HL-60 (cell line): ENCODE measurements around the gene AKT1.

Experiments used
- DNase-seq, 2 experiments: peaks; one replicate each; pipeline ENCODE4 v3.0.0-alpha.2; 2010 to 2020; ENCODE audit warnings: low read depth in 1 of 2, low spot score in 1 of 2
- H3K27ac ChIP-seq: fragments of 250-450 bp; sonication (Bioruptor Pico); replicated peaks from 2 replicates; pipeline ENCODE4 v1.5.1; 2020; ENCODE audit warnings: mild to moderate bottlenecking, moderate library complexity
- H3K27me3 ChIP-seq: fragments of 250-450 bp; sonication (Bioruptor Pico); 2 replicates; pipeline ENCODE4 v1.5.1; 2021; ENCODE audit warnings: mild to moderate bottlenecking, moderate library complexity; ENCODE audit not compliant: insufficient read depth, poor library complexity, severe bottlenecking
- H3K4me3 ChIP-seq: replicated peaks from 2 replicates; pipeline ENCODE4 v1.5.1; 2011; ENCODE audit warnings: mild to moderate bottlenecking, control low read depth, low read length; ENCODE audit not compliant: insufficient read depth
- CTCF ChIP-seq: IDR thresholded peaks from one replicate; pipeline ENCODE4 v1.5.1; 2011; ENCODE audit warnings: low read length, control low read depth, inconsistent platforms; ENCODE audit not compliant: insufficient read depth
- GABPA ChIP-seq: IDR thresholded peaks from 2 replicates; pipeline ENCODE4 v1.6.1; 2012; ENCODE audit warnings: low read depth
- POLR2AphosphoS5 ChIP-seq: IDR thresholded peaks from 2 replicates; pipeline ENCODE4 v1.6.1; 2012; ENCODE audit warnings: low read depth
- REST ChIP-seq: IDR thresholded peaks from 2 replicates; pipeline ENCODE4 v1.6.1; 2012; ENCODE audit warnings: low read depth; ENCODE audit not compliant: insufficient replicate concordance
- SPI1 ChIP-seq: IDR thresholded peaks from 2 replicates; pipeline ENCODE4 v1.6.1; 2012; ENCODE audit warnings: low read depth, mild to moderate bottlenecking, borderline replicate concordance

AKT1 gene

GRCh38 chr14:104800015-104800770 is 4.6 kb upstream of the AKT1 start:
- peak overlapping the region; percentile 62 for H3K4me3 ChIP-seq
- peaks cover 4% of the 10 kb centered on the region for H3K27me3 ChIP-seq
- no peak overlapping the region for H3K27ac ChIP-seq
- no peak for TF ChIP-seq SPI1
- no peak for TF ChIP-seq REST
- no peak for TF ChIP-seq CTCF
- no peak for TF ChIP-seq POLR2AphosphoS5
- no peak for TF ChIP-seq GABPA
- peak in 1 of 2 experiments; percentile 45 for DNase-seq

GRCh38 chr14:104799244-104800014 is 3.9 kb upstream of the AKT1 start:
- H3K27me3 ChIP-seq: peaks cover 4% of the 10 kb centered on the region
- no peak overlapping the region for H3K27ac ChIP-seq
- TF ChIP-seq SPI1 (no peak), GABPA (no peak), REST (no peak)
- DNase-seq: no peak
- no peak overlapping the region for H3K4me3 ChIP-seq

- H3K27ac ChIP-seq: no peak overlapping the region
- TF ChIP-seq REST (no peak), POLR2AphosphoS5 (no peak), GABPA (no peak), SPI1 (no peak), CTCF (no peak)
- H3K27me3 ChIP-seq: peaks cover 4% of the 10 kb centered on the region
- no peak overlapping the region for H3K4me3 ChIP-seq
- no peak for DNase-seq
Observed at GRCh38 chr14:104798300-104799243, 3.0 kb upstream of the AKT1 start.
